LNCAP (cell line): Measurements from ENCODE around the gene POLL.

Experiments used
- CTCF ChIP-seq: fragments of 450-650 bp; IDR thresholded peaks from 2 replicates; pipeline ENCODE4 v1.5.1; 2017; ENCODE audit warnings: mild to moderate bottlenecking

POLL gene

GRCh38 chr10:101567165-101568006 is 20.7 kb downstream of the POLL start:
- TF ChIP-seq CTCF = no peak

- TF ChIP-seq CTCF = no peak
These were observed 21.5 kb downstream of the POLL start for GRCh38 chr10:101566333-101567164.

GRCh38 chr10:101565936-101566332 is 22.1 kb downstream of the POLL start:
- TF ChIP-seq CTCF = no peak

- no peak for TF ChIP-seq CTCF
These were observed 22.6 kb downstream of the POLL start for GRCh38 chr10:101565370-101565900.

GRCh38 chr10:101564490-101564991 is 23.5 kb downstream of the POLL start:
- no peak for TF ChIP-seq CTCF

- TF ChIP-seq CTCF = no peak
These were observed 24.5 kb downstream of the POLL start for GRCh38 chr10:101563497-101564040.

- no peak for TF ChIP-seq CTCF
These were observed 25.1 kb downstream of the POLL start for GRCh38 chr10:101563007-101563406.
